Embryonic facial prominence (tissue), 1 donor: ENCODE data around the gene MARCKSL1.
"Not testable (repeated sequence)": the region's sequence is repeated elsewhere in the genome, so short reads cannot be mapped to it uniquely, and the experiment has no call there.

Experiments
- DNase-seq: peaks from one replicate; pipeline ENCODE4 v3.0.0-alpha.2; 2016; ENCODE audit errors: extremely low spot score

MARCKSL1 gene

GRCh38 chr1:32333251-32333963 is 2.6 kb downstream of the MARCKSL1 start:
- no peak for DNase-seq

GRCh38 chr1:32332290-32333079 is 3.5 kb downstream of the MARCKSL1 start:
- no peak for DNase-seq

DNA sequence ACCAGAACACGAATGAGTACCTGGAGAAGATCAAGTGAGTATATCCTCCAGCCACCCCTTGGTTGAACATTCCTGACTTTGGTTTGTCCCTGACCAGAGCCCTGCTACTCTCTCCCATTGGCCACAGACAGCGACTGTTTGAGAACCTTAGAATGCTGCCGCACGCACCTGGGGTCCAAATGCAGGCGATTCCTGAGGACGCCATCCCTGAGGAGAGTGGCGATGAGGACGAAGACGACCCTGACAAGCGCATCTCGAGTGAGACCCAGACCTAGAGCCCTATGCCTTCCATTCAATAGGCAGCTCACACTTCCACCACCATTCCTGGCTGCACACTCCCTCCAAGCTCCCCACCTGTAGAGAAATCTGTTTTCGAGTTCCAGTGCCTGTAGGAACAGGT is 4.5 kb downstream of the MARCKSL1 start:
- no peak for DNase-seq

- no peak for DNase-seq
Measured at GRCh38 chr1:32330558-32331151, 5.4 kb downstream of the MARCKSL1 start.

DNA sequence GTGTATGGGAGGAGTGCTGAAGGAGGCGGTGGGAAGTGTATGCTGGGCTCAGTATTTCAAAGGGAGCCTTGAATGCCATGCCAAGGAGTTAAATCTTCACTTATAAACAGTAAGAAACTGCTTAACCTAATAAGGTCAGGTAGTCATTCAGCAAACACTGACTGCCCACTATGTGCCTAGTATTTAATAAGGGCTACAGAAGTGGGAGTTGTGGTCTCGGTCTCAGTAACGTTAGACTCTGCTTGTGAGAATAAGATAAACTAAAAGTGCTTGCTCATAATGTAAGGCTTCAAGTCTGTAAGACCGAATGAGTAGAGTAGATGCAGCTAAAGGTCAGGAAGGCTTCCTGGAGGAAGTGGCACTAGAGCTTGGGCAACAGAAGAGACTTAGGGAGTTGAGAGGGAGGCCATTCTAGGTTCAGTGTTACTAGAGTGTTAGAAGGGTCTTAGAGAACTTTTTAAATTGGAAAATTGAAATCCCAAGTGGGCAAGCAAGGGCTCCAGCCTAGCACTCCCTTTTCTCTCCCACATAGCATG is 6.0 kb downstream of the MARCKSL1 start:
- DNase-seq: no peak

DNA sequence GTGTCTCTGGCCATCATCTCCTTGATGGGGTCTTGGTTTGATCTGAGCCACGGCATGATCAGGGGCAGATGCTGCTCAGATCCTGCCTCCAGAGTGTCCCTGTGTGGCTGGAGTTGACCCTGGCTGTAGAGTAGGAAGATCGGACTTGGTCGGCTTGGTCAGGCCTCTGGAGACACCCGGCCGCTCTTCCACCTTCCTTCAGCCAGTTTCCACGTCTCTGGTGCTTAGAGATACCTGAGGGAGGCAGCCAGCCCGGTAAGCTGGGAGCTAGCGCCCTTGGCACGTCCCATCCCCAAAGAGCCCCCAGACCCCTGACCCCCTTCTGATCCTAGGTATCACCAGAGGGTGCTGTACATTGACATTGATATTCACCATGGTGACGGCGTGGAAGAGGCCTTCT is 8.8 kb downstream of the MARCKSL1 start:
- no peak for DNase-seq

DNA sequence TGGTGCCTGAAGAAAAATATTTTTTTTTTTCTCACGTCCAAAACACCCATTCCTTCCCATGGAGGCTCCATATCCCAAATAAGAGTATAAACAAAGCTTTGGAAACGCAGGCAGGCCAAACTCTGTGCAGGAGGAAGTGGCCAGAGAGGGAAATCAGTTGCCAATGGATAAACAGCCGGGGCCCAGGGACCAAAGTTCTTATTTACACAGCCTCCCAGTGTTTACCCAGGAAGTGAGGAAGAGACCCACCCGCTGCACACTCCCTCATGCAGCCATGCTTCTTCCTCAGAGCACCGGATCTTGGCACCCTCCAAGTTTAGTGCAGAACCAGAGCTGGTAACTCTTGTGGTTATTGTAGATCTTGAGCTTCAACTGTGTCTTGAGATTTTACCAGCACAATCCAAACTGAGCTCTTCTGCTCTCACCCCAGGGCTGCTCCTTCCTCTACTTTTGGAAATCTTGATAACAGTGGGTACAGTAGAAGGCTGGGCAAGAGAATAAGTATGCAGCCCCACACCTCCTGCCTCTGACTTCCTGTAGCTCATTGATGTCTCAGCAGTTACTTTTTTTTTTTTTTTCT is 14.2 kb downstream of the MARCKSL1 start:
- no peak for DNase-seq

- DNase-seq: no peak
Measured at GRCh38 chr1:32318127-32318869, 17.7 kb downstream of the MARCKSL1 start.

DNA sequence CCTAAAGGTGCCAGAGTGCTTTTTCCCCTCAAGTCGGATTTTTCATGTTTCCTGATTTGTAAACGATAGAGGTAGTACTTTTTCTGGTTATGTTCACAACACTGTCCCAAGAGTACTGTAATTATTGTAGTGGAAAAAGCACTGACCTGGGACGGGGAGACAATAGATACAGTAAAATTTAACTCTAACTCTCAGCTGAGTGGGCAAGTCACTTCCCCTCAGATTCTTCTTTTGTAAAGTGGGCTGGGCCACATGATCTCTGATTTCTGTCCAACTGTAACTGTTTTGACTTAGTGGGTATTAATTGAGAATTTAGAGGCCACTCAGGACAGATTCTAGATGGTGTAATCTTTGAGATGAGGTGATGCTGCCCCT is 19.1 kb downstream of the MARCKSL1 start:
- no peak for DNase-seq

DNA sequence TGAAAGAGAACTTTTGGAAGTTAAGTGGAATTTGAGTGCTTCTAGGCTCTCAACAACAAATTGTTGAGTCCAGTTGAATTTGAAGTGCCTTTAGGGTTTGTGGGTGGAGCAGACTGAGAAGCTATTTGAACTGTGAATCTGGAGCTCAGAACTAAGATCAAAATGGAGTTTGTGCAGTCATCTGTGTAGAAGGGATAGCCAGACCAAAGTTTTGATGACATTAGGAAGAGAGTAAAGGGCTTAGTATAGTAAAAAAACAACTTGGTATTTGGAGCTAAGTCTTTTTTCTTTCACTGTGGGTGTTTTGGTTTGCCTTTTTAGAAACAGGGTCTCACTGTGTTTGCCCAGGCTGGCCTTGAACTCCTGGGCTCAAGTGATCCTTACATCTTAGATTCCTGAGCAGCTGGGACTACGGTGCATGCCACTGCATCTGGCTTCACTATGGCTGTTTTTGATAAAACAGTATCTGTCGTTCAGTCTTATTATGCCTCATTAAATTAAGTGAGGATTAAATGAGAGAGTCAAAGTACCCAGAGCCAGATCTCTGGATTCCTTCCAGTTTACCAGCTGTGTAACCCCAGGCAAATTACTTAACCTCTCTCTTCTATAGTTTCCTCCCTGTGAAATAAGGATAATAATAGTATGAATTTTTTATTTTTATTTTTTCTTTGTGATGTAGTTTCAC is 24.2 kb downstream of the MARCKSL1 start:
- no peak for DNase-seq

DNA sequence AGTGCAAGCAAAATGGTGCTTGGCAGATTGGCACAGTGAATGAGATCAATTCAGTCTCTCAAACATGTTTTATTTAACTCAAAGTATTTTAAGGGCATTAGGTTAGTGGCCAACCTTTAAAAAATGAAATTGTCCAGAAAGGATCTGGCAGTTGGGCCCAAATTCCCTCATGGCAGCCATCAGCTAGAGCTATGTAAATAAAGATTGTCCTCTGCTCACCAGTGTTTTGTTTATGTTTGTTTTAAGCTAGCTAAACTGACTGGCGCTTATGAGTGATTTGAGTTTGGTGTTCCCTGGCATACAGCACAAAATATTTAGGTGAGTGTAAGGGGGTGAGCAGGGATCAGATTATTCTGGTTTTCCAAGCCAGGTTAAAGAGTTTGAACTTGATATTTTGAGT is 26.1 kb downstream of the MARCKSL1 start:
- DNase-seq: no peak

GRCh38 chr1:32307324-32307723 is 28.7 kb downstream of the MARCKSL1 start:
- DNase-seq: no peak

GRCh38 chr1:32305310-32305709 is 30.7 kb downstream of the MARCKSL1 start:
- DNase-seq: no peak

DNA sequence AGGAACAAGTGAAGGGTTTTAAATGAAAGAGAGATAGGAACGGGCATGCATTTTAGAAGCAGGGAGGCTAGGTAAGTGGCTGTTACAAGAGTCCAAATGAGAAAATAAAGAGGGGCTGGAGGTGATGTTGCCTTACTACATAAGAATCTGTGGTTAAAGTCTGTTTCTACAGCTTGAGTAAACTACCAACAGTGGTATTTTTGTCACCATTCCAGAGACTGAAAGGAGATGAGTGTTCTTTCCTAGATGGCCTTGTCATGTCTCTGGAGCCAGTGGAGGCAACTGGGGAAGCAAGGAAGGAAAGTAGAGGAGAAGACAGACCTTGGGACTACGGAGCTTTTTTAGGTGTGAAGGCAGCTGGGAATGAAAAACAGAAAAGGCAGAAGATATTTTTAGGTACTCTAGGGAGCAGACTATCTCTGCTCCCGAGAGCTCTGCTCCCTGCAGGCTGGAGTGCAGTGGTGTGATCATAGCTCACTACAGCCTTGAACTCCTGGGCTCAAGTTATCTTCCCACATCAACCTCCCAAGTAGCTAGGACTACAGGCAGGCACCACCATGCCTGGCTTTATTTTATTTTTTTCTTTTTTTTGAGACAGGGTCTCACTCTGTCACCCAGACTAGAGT is 31.9 kb downstream of the MARCKSL1 start:
- no peak for DNase-seq

- no peak for DNase-seq
Measured at GRCh38 chr1:32303358-32303757, 32.7 kb downstream of the MARCKSL1 start.

- DNase-seq: no peak
Measured at GRCh38 chr1:32299327-32299726, 36.7 kb downstream of the MARCKSL1 start.

DNA sequence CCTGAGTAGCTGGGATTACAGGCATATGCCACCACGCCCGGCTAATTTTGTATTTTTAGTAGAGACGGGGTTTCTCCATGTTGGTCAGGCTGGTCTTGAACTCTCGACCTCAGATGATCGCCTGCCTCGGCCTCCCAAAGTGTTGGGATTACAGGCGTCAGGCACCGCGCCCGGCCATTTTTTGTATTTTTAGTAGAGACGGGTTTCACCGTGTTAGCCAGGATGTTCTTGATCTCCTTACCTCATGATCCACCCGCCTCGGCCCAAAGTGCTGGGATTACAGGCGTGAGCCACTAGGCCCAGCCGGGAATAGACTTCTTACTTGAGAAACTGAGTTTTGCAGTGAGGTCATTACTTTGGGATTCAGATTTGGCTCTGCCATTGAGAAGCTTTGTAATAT is 37.8 kb downstream of the MARCKSL1 start:
- DNase-seq: not testable (repeated sequence)

GRCh38 chr1:32291708-32292538 is 44.1 kb downstream of the MARCKSL1 start, which contains the start of gene HDAC1:
Gene HDAC1 (plus strand): TSS chr1:32292083. CDS start chr1:32292170, 87 bp downstream.
- peak; percentile 75 for DNase-seq

- no peak for DNase-seq
Measured at GRCh38 chr1:32291145-32291707, 44.8 kb downstream of the MARCKSL1 start.
